Body of pancreas (tissue), 4 donors: ENCODE data around the gene ASMTL. TPM values are rescaled to one million over a fixed set of nuclear protein-coding genes. Genes with fewer than 3 reads are reported as not detected.

Source experiments
- ATAC-seq: fragments of 150-250 bp; one replicate; pipeline ENCODE4 v1.9.1; 2016
- DNase-seq, 4 donors: peaks; one replicate each; pipeline ENCODE4 v3.0.0-alpha.2; 2019
- H3K27ac ChIP-seq, 4 donors: fragments of 200-600 bp; sonication (generic); 1 replicate in 3 of 4; 2 replicates in 1 of 4; pipeline versions ENCODE4 v1.5.1 to v1.6.1; 2016 to 2019; ENCODE audit warnings: mild to moderate bottlenecking in 1 of 4, mixed read lengths in 1 of 4, moderate library complexity in 1 of 4
- H3K27me3 ChIP-seq, 2 donors: fragments of 200-600 bp; sonication (generic); one replicate each; pipeline ENCODE4 v1.6.0; 2016; ENCODE audit warnings: mild to moderate bottlenecking in 1 of 2
- H3K36me3 ChIP-seq, 2 donors: fragments of 200-600 bp; sonication (generic); replicated peaks in 1 of 2; 2 replicates each; pipeline ENCODE4 v1.5.1; 2016; ENCODE audit warnings: low read depth in 2 of 2; ENCODE audit not compliant: insufficient read depth in 1 of 2
- H3K4me1 ChIP-seq: fragments of 200-600 bp; sonication (generic); one replicate; pipeline ENCODE4 v1.6.0; 2016
- H3K4me3 ChIP-seq, 2 donors: fragments of 200-600 bp; sonication (generic); 1 replicate in 1 of 2; 2 replicates in 1 of 2; pipeline ENCODE4 v1.5.1; 2016 to 2019
- H3K9me3 ChIP-seq, 3 donors: fragments of 200-600 bp; sonication (generic); 1 replicate in 2 of 3; 2 replicates in 1 of 3; pipeline ENCODE4 v1.5.1; 2016
- CTCF ChIP-seq, 7 experiments: fragments of 450-650 bp in 4 of 7; fragments of 200-600 bp in 3 of 7; sonication (generic) in 3 of 7; IDR thresholded peaks; one replicate each; pipeline ENCODE4 v1.5.1; 2016 to 2019; ENCODE audit warnings: antibody characterized with exemption in 7 of 7
- POLR2A ChIP-seq, 3 donors: fragments of 450-650 bp; IDR thresholded peaks; one replicate each; pipeline ENCODE4 v1.6.1; 2016; ENCODE audit warnings: antibody characterized with exemption in 3 of 3, mild to moderate bottlenecking in 2 of 3
- WGBS, 2 donors: methylation state at CpG; one replicate each; pipeline ENCODE4 v1.1.5; 2017; 5-methylcytosine and 5-hydroxymethylcytosine counted together
- intact Hi-C: fragments of 100-400 bp; cut with DNase I; formaldehyde crosslinking; loops from one replicate; pipeline ENCODE4 v1.15.1; 2023
- total RNA-seq, 2 donors: library from RNA; depleted of rRNA; stranded (reverse); fragments of >200 nt; gene quantifications; one replicate each; pipeline ENCODE4 v1.1.0, GENCODE V29; 2016

Gene ASMTL
- total RNA-seq, 2 donors from 2014 or later = 16.5 to 18.9 TPM

- ATAC-seq (no peak), DNase-seq (no peak)
- intact Hi-C loops = no loop called here
- H3K27ac ChIP-seq = no peak overlapping the region
- H3K27me3 ChIP-seq = no peaks in the 10 kb centered on the region
- H3K4me1 ChIP-seq = no peaks in the 10 kb centered on the region
- H3K9me3 ChIP-seq = no peaks in the 10 kb centered on the region
- H3K4me3 ChIP-seq = no peak overlapping the region
- H3K36me3 ChIP-seq = peaks cover 0 to 3% of the 10 kb centered on the region in 2 donors
- TF ChIP-seq POLR2A (IDR thresholded peaks at IDR 0.05) = no peak
- TF ChIP-seq CTCF (IDR thresholded peaks at IDR 0.05) = no peak
- 90 to 97% methylated on average over 15 to 20 of the region's 20 CpGs for WGBS, 2 donors
Observed at GRCh38 chrX:1435241-1435895, 17.3 kb downstream of the ASMTL start.

DNA sequence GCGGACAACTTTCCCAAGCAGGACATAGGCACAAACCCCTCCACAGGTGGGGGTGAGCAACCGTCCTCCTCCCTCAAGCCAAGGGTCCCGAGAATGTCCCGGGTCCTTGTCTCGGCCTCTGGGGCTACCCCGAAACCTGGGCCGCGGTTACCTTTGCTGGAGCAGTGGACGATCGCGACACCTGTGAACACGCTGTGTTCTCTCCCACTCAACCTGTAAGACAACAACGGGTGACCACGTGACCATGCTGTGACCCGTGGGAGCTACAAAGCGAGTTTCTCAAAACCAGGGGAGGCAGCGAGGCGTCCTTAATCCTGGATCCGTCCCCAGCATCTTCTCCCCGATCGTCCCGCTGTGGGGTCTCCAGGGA, 17.9 kb downstream of the ASMTL start:
- WGBS, 2 donors = 94 to 96% methylated on average over 21 to 22 of the region's 22 CpGs
- intact Hi-C loops = no loop called here
- Histone ChIP-seq H3K27me3 (no peaks in the 10 kb centered on the region), H3K9me3 (no peaks in the 10 kb centered on the region), H3K4me3 (no peak overlapping the region), H3K27ac (no peak overlapping the region), H3K36me3 (peaks cover 0 to 3% of the 10 kb centered on the region in 2 donors), H3K4me1 (no peaks in the 10 kb centered on the region)
- ATAC-seq = no peak
- no peak for TF ChIP-seq CTCF (IDR thresholded peaks at IDR 0.05)
- no peak for TF ChIP-seq POLR2A (IDR thresholded peaks at IDR 0.05)
- DNase-seq = no peak

GRCh38 chrX:1433646-1434357, 18.9 kb downstream of the ASMTL start:
- 92 to 95% methylated on average over 14 to 19 of the region's 19 CpGs for WGBS, 2 donors
- DNase-seq = no peak
- ATAC-seq = no peak

GRCh38 chrX:1430451-1430850, 22.3 kb downstream of the ASMTL start:
- DNase-seq (no peak), ATAC-seq (no peak)
- Histone ChIP-seq H3K4me1 (no peaks in the 10 kb centered on the region), H3K27me3 (no peaks in the 10 kb centered on the region), H3K36me3 (no peaks in the 10 kb centered on the region), H3K27ac (no peak overlapping the region), H3K9me3 (no peaks in the 10 kb centered on the region), H3K4me3 (no peak overlapping the region)
- intact Hi-C loops = no loop called here
- 93 to 97% methylated on average over 10 of the region's 10 CpGs for WGBS, 2 donors
- TF ChIP-seq POLR2A (IDR thresholded peaks at IDR 0.05) = no peak
- TF ChIP-seq CTCF (IDR thresholded peaks at IDR 0.05) = no peak

More at GRCh38 chrX:1433646-1434357, 18.9 kb downstream of the ASMTL start:
- H3K27ac ChIP-seq = no peak overlapping the region
- H3K4me3 ChIP-seq = no peak overlapping the region
- peaks cover 0 to 3% of the 10 kb centered on the region in 2 donors for H3K36me3 ChIP-seq
- no peaks in the 10 kb centered on the region for H3K4me1 ChIP-seq
- intact Hi-C loops = no loop called here
- TF ChIP-seq CTCF (IDR thresholded peaks at IDR 0.05) (no peak), POLR2A (IDR thresholded peaks at IDR 0.05) (no peak)
- H3K27me3 ChIP-seq = no peaks in the 10 kb centered on the region
- H3K9me3 ChIP-seq = no peaks in the 10 kb centered on the region
